ENCODE measurements around the gene OR2T4. TPM values are rescaled to one million over a fixed set of nuclear protein-coding genes. Genes with fewer than 3 reads are reported as not detected.

Gene OR2T4, protein sequence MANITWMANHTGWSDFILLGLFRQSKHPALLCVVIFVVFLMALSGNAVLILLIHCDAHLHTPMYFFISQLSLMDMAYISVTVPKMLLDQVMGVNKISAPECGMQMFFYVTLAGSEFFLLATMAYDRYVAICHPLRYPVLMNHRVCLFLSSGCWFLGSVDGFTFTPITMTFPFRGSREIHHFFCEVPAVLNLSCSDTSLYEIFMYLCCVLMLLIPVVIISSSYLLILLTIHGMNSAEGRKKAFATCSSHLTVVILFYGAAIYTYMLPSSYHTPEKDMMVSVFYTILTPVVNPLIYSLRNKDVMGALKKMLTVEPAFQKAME
- total RNA-seq: not detected

DNA sequence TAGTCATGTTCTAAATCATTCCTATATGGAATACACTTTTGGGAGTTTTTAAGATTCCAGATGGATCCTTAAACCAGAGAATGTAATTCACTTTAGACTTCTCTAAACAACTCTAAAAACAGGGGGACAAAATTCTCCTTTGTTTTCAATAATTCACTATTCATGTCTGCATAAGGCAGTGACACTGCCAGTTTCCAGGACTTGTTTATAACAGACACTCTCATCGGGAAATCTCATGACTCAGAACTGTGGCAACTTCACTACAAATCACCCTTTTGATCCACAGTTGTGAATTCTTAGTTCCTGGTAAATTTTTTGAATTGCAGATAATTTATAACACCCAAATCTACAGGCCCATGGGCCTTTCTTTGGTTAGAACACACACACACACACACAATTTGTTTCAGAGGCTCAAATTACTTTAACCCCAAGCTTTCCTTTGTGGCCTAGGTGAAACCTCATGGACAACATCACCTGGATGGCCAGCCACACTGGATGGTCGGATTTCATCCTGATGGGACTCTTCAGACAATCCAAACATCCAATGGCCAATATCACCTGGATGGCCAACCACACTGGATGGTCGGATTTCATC, at the start of gene OR2T4:
Gene OR2T4 (plus strand): TSS at position 545 of the 595 bp plus-strand sequence. CDS start 0 bp downstream, at position 545.
- no peak for DNase-seq
- H3K4me3 ChIP-seq (replicated peaks in 1 of 3): no peak within 1 kb of the TSS
- 35 to 51% methylated on average over 3 of the region's 3 CpGs for WGBS, 2 donors
- intact Hi-C loops (cut with DNase I): no loop called here
- no peak for TF ChIP-seq POLR2A (IDR thresholded peaks at IDR 0.05)
- TF ChIP-seq, protein P1, sequence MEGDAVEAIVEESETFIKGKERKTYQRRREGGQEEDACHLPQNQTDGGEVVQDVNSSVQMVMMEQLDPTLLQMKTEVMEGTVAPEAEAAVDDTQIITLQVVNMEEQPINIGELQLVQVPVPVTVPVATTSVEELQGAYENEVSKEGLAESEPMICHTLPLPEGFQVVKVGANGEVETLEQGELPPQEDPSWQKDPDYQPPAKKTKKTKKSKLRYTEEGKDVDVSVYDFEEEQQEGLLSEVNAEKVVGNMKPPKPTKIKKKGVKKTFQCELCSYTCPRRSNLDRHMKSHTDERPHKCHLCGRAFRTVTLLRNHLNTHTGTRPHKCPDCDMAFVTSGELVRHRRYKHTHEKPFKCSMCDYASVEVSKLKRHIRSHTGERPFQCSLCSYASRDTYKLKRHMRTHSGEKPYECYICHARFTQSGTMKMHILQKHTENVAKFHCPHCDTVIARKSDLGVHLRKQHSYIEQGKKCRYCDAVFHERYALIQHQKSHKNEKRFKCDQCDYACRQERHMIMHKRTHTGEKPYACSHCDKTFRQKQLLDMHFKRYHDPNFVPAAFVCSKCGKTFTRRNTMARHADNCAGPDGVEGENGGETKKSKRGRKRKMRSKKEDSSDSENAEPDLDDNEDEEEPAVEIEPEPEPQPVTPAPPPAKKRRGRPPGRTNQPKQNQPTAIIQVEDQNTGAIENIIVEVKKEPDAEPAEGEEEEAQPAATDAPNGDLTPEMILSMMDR (IDR thresholded peaks at IDR 0.05): no peak
- no peaks in the 10 kb centered on the region for H3K36me3 ChIP-seq
- H3K4me1 ChIP-seq: no peaks in the 10 kb centered on the region
- no peaks in the 10 kb centered on the region for H3K9me3 ChIP-seq
- no peak within 1 kb of the TSS for H3K27ac ChIP-seq
- H3K27me3 ChIP-seq: no peaks in the 10 kb centered on the region

DNA sequence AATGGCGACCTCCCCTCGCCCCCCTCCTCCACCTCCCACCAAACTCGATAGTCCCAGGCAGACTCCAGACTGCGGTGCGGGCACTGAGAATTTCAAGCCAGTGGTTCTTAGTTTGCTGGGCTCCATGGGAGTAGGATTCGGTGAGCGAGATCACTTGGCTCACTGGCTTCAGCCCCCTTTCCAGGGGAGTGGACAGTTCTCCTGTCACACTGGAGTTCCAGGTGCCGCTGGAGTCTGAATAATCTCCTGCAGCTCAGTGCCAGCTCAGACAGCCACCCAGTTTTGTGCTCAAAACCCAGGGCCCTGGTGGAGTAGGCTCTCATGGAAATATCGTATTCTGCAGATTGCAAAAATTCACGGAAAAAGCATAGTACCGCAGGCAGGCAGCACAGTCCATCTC, 44.7 kb upstream of the OR2T4 start:
- no peak for DNase-seq
- Histone ChIP-seq H3K36me3 (no peaks in the 10 kb centered on the region), H3K4me1 (no peaks in the 10 kb centered on the region), H3K27me3 (no peaks in the 10 kb centered on the region), H3K9me3 (no peaks in the 10 kb centered on the region), H3K27ac (no peak overlapping the region), H3K4me3 (replicated peaks in 1 of 3) (no peak overlapping the region)
- TF ChIP-seq POLR2A (IDR thresholded peaks at IDR 0.05): no peak
- TF ChIP-seq, protein P1 (IDR thresholded peaks at IDR 0.05): no peak
- 86 to 90% methylated on average over 10 to 11 of the region's 11 CpGs for WGBS, 2 donors
- intact Hi-C loops (cut with DNase I): no loop called here

DNA sequence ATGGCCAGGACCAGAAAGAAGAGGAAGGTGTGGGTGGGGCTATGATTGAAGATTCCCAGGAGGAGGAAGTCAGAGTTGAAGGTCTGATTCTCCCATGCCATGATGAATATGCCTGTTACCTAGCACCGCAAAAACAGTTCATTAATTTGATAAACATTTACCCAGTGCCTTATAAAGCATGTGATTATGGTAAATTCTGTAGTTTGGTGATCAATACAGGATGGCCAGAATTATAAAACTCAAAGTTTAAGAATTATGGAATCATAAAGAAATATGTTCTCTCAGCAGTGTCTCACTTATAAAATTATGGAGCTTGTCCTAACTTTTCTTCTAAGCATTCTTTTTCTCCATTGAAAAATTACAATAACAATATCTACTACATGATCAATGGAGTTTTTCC, 37.0 kb upstream of the OR2T4 start, which contains the start of gene OR2M7:
Gene OR2M7 (minus strand): TSS at position 101 of the 400 bp plus-strand sequence. CDS start 0 bp downstream, at position 101.
- no peak for DNase-seq
- 90 to 93% methylated on average over 1 of the region's 1 CpG for WGBS, 2 donors
- Histone ChIP-seq H3K27me3 (no peaks in the 10 kb centered on the region), H3K36me3 (no peaks in the 10 kb centered on the region), H3K9me3 (no peaks in the 10 kb centered on the region), H3K4me3 (replicated peaks in 1 of 3) (no peak within 1 kb of the TSS), H3K27ac (no peak within 1 kb of the TSS), H3K4me1 (no peaks in the 10 kb centered on the region)
- intact Hi-C loops (cut with DNase I): no loop called here
- TF ChIP-seq, protein P1 (IDR thresholded peaks at IDR 0.05): no peak
- no peak for TF ChIP-seq POLR2A (IDR thresholded peaks at IDR 0.05)

DNA sequence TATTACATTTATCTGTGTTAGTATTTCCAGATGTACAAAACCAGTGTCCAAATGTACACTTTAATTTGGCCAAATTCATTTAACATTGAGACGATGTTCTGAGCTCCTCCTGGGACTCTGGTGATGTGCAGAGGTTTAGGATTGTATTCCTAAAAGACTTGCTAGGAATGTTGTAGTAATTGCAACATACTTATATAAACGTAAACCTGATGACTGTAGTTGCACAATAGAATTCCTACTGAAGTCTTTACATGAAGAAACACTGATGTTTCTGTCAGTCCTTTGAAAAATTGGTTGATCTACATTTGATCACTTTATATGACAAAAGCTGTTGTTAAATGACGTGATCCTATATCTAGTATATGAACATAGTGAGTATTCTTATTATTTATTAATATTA, 18.0 kb upstream of the OR2T4 start:
- no peaks in the 10 kb centered on the region for H3K36me3 ChIP-seq
- no peaks in the 10 kb centered on the region for H3K4me1 ChIP-seq
- no peak for DNase-seq
- H3K9me3 ChIP-seq: no peaks in the 10 kb centered on the region
- H3K27me3 ChIP-seq: no peaks in the 10 kb centered on the region
- intact Hi-C loops (cut with DNase I): no loop called here
- no peak overlapping the region for H3K4me3 ChIP-seq (replicated peaks in 1 of 3)
- no peak for TF ChIP-seq POLR2A (IDR thresholded peaks at IDR 0.05)
- TF ChIP-seq, protein P1 (IDR thresholded peaks at IDR 0.05): no peak
- H3K27ac ChIP-seq: no peak overlapping the region
- 57 to 58% methylated on average over 3 of the region's 3 CpGs for WGBS, 2 donors

DNA sequence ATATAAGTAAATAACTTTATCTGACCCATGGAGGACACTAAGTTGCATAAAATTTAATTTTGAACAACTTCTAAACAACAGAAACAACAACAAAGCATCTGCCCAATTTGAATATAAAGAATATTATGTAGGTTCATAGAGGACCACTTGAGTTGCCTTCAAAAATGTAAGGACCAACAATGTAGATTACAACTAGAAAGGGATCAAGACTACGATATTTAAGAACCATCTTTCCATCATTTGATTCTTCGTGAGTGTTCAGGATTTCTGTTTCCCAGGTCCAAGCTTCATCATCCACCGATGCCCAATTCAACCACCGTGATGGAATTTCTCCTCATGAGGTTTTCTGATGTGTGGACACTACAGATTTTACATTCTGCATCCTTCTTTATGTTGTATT, 13.0 kb upstream of the OR2T4 start, which contains the start of gene OR14C36:
Gene OR14C36 (plus strand): TSS at position 301 of the 400 bp plus-strand sequence. CDS start 0 bp downstream, at position 301.
- H3K9me3 ChIP-seq: no peaks in the 10 kb centered on the region
- H3K27ac ChIP-seq: no peak within 1 kb of the TSS
- H3K4me3 ChIP-seq (replicated peaks in 1 of 3): no peak within 1 kb of the TSS
- H3K4me1 ChIP-seq: no peaks in the 10 kb centered on the region
- no peaks in the 10 kb centered on the region for H3K27me3 ChIP-seq
- no peak for DNase-seq
- 74 to 79% methylated on average over 4 of the region's 4 CpGs for WGBS, 2 donors
- H3K36me3 ChIP-seq: no peaks in the 10 kb centered on the region
- TF ChIP-seq, protein P1 (IDR thresholded peaks at IDR 0.05): no peak
- no peak for TF ChIP-seq POLR2A (IDR thresholded peaks at IDR 0.05)
- intact Hi-C loops (cut with DNase I): no loop called here
